GM12891 (cell line): ENCODE measurements around the gene VPS37C.

Source experiments
- PAX5 ChIP-seq: IDR thresholded peaks from 2 replicates; pipeline ENCODE4 v1.6.1; 2011; ENCODE audit warnings: low read length, moderate library complexity, mild to moderate bottlenecking; ENCODE audit not compliant: insufficient read depth, severe bottlenecking
- POLR2A ChIP-seq: IDR thresholded peaks from 2 replicates; pipeline ENCODE4 v1.6.1; 2011; ENCODE audit warnings: low read depth, low read length, control low read depth
- POLR2AphosphoS5 ChIP-seq: IDR thresholded peaks from 2 replicates; pipeline ENCODE4 v1.6.1; 2011; ENCODE audit warnings: low read depth, low read length, control low read depth
- SPI1 ChIP-seq: IDR thresholded peaks from 2 replicates; pipeline ENCODE4 v1.6.1; 2011; ENCODE audit warnings: low read depth, low read length, control low read depth
- TAF1 ChIP-seq: IDR thresholded peaks from 2 replicates; pipeline ENCODE4 v1.6.1; 2011; ENCODE audit warnings: low read depth, low read length, control low read depth

DNA sequence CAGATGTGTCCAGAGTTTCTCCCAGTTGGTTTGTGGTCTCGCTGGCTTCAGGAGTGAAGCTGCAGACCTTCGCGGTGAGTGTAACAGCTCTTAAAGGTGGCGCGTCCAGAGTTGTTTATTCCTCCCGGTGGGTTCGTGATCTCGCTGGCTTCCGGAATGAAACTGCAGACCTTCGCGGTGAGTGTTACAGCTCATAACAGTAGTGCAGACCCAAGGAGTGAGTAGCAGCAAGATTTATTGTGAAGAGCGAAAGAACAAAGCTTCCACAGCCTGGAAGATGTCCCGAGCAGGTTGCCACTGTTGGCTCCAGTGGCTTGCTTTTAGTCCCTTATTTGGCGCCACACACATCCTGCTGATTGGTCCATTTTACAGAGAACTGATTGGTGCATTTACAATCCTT is 40.2 kb upstream of the VPS37C start:
- TF ChIP-seq POLR2A (no peak), TAF1 (no peak), POLR2AphosphoS5 (no peak), PAX5 (no peak), SPI1 (no peak)
